Measurements from ENCODE around the gene BICD1. TPM values are rescaled to one million over a fixed set of nuclear protein-coding genes. Genes with fewer than 3 reads are reported as not detected.

Gene BICD1
- total RNA-seq, 1 donor from 2014 or later = 87.9 TPM

DNA sequence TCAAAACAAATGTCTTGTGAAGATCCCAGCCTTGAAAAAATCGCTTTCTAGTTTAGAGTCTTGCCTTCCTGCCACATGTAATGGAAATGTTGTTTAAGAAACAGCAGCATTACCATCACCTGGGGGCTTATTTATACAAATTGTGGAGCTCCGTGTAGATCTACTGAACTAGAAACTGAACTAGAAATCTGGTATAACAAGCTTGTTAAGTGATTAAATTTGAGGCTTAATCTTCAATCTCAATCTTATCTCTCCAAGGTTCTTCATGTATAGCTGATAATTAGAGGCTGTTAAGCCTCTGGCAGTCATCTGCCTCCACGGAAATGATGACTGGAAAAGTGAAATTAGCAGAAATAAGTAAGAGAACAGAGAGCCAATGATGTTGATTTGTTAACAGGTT, 200.7 kb downstream of the BICD1 start:
- TF ChIP-seq, protein P1, sequence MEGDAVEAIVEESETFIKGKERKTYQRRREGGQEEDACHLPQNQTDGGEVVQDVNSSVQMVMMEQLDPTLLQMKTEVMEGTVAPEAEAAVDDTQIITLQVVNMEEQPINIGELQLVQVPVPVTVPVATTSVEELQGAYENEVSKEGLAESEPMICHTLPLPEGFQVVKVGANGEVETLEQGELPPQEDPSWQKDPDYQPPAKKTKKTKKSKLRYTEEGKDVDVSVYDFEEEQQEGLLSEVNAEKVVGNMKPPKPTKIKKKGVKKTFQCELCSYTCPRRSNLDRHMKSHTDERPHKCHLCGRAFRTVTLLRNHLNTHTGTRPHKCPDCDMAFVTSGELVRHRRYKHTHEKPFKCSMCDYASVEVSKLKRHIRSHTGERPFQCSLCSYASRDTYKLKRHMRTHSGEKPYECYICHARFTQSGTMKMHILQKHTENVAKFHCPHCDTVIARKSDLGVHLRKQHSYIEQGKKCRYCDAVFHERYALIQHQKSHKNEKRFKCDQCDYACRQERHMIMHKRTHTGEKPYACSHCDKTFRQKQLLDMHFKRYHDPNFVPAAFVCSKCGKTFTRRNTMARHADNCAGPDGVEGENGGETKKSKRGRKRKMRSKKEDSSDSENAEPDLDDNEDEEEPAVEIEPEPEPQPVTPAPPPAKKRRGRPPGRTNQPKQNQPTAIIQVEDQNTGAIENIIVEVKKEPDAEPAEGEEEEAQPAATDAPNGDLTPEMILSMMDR (IDR thresholded peaks at IDR 0.05; ENCODE audit: unreplicated experiment) = no peak
- no peak overlapping the region for H3K27ac Mint-ChIP-seq (ENCODE audit: unreplicated experiment)

DNA sequence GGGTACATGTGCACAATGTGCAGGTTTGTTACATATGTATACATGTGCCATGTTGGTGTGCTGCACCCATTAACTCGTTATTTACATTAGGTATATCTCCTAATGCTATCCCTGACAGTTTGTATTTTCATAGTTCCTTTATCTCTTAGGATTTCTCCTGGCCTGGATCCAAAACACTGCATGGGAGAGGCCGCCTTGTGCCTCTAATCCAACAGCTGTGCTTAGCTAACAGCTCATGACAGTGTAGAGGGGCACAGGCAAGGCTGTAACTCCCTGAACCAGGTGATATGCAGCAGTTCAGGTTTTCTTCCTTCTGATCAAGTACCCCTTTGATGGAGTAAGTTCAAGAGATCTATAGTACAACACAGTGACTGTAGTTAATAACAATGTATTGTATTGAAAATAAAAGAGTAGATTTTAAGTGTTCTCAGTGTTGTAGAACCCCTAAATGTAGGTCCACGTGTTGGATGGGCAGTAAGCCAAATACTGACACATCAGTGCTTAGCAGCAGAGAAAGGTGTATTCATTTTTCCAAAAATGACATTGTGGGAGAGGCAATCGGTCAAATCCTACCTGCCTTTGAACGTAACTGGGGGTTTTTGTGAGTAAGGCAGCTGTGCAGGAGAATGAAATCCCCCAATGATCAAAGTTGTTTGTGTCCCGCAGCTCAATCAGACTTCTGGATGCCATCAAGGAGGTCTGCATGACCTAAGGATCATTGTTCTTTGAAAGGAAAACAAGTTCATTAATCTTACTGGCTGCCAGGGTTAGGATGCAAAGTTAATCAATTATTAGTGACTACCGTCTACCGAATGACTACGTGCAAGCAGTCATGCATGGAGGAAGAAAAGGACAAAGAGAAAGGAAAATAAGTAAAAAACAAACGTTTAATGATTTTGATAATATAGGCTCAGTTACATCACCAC, 203.4 kb downstream of the BICD1 start:
- H3K9me3 Mint-ChIP-seq (ENCODE audit: unreplicated experiment) = no peaks in the 10 kb centered on the region
- no peak for DNase-seq (ENCODE audit: low spot score)
- peak overlapping the region; percentile 15 for H3K4me3 Mint-ChIP-seq (ENCODE audit: unreplicated experiment)
- peaks cover 5% of the 10 kb centered on the region for H3K27me3 Mint-ChIP-seq (ENCODE audit: unreplicated experiment)
- TF ChIP-seq, protein P1 (IDR thresholded peaks at IDR 0.05; ENCODE audit: unreplicated experiment) = no peak
- peaks cover 45% of the 10 kb centered on the region for H3K4me1 Mint-ChIP-seq (ENCODE audit: unreplicated experiment)
- peaks cover 7% of the 10 kb centered on the region for H3K36me3 Mint-ChIP-seq (ENCODE audit: low read depth, unreplicated experiment)
- H3K27ac Mint-ChIP-seq (ENCODE audit: unreplicated experiment) = peak overlapping the region; percentile 55

More for the DNA sequence above, 200.7 kb downstream of the BICD1 start:
- H3K4me1 Mint-ChIP-seq (ENCODE audit: unreplicated experiment) = peaks cover 39% of the 10 kb centered on the region
- no peak overlapping the region for H3K4me3 Mint-ChIP-seq (ENCODE audit: unreplicated experiment)
- no peak for DNase-seq (ENCODE audit: low spot score)
- H3K27me3 Mint-ChIP-seq (ENCODE audit: unreplicated experiment) = peaks cover 5% of the 10 kb centered on the region
- H3K9me3 Mint-ChIP-seq (ENCODE audit: unreplicated experiment) = no peaks in the 10 kb centered on the region
- peaks cover 7% of the 10 kb centered on the region for H3K36me3 Mint-ChIP-seq (ENCODE audit: low read depth, unreplicated experiment)

GRCh38 chr12:32312049-32312670, 205.5 kb downstream of the BICD1 start:
- Mint-ChIP-seq H3K36me3 (ENCODE audit: low read depth, unreplicated experiment) (peaks cover 3% of the 10 kb centered on the region), H3K4me1 (ENCODE audit: unreplicated experiment) (peaks cover 45% of the 10 kb centered on the region), H3K9me3 (ENCODE audit: unreplicated experiment) (no peaks in the 10 kb centered on the region), H3K4me3 (ENCODE audit: unreplicated experiment) (peak overlapping the region; percentile 37), H3K27me3 (ENCODE audit: unreplicated experiment) (peaks cover 5% of the 10 kb centered on the region), H3K27ac (ENCODE audit: unreplicated experiment) (peak overlapping the region; percentile 96)
- TF ChIP-seq, protein P1 (IDR thresholded peaks at IDR 0.05; ENCODE audit: unreplicated experiment) = peak; percentile 63
- DNase-seq (ENCODE audit: low spot score) = peak; percentile 10

DNA sequence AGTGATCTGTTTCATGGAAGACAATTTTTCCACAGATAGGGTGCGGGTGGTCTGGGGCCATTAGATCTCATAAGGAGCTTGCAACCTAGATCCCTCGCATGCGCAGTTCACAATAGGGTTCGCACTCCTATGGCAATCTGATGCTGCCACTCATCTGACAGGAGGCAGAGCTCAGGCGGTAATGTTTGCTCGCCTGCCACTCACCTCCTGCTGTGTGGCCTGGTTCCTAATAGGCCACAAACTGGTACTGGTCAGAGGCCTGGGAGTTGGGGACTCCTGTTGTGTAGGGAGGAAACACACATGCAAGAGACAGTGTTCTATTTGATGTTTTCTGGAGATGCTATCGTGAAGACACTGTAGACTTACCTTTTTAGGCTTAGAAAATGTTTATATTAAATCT, 215.7 kb downstream of the BICD1 start:
- H3K4me1 Mint-ChIP-seq (ENCODE audit: unreplicated experiment) = no peaks in the 10 kb centered on the region
- H3K36me3 Mint-ChIP-seq (ENCODE audit: low read depth, unreplicated experiment) = peaks cover 5% of the 10 kb centered on the region
- DNase-seq (ENCODE audit: low spot score) = no peak
- no peaks in the 10 kb centered on the region for H3K27me3 Mint-ChIP-seq (ENCODE audit: unreplicated experiment)
- H3K4me3 Mint-ChIP-seq (ENCODE audit: unreplicated experiment) = no peak overlapping the region
- TF ChIP-seq, protein P1 (IDR thresholded peaks at IDR 0.05; ENCODE audit: unreplicated experiment) = no peak
- no peak overlapping the region for H3K27ac Mint-ChIP-seq (ENCODE audit: unreplicated experiment)
- no peaks in the 10 kb centered on the region for H3K9me3 Mint-ChIP-seq (ENCODE audit: unreplicated experiment)

DNA sequence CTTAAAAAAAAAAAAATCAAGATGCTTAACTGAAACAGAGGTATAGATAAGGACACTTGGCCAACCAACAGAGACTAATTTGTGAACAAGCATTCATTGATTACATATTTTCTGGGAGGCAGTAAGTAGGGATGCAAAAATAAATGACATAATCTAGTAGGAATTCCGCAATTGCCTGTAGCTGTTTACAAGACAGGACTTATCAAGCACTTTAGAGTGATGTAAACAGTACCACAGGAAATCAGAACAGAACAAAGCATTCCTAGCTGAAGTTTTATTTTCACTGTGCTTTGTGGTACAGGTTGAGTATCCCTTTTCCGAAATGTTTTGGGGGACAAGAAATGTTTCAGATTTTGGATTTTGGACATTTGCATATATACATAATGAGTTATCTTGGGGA, 224.5 kb downstream of the BICD1 start:
- TF ChIP-seq, protein P1 (IDR thresholded peaks at IDR 0.05; ENCODE audit: unreplicated experiment) = no peak
- Mint-ChIP-seq H3K36me3 (ENCODE audit: low read depth, unreplicated experiment) (peaks cover 29% of the 10 kb centered on the region), H3K27ac (ENCODE audit: unreplicated experiment) (peak overlapping the region; percentile 89), H3K27me3 (ENCODE audit: unreplicated experiment) (peaks cover 3% of the 10 kb centered on the region), H3K4me1 (ENCODE audit: unreplicated experiment) (peaks cover 29% of the 10 kb centered on the region), H3K9me3 (ENCODE audit: unreplicated experiment) (no peaks in the 10 kb centered on the region), H3K4me3 (ENCODE audit: unreplicated experiment) (no peak overlapping the region)
- no peak for DNase-seq (ENCODE audit: low spot score)

Measured in endothelial cell (in vitro differentiated cells).